Measurements from ENCODE around the gene ADGRA3.

DNA sequence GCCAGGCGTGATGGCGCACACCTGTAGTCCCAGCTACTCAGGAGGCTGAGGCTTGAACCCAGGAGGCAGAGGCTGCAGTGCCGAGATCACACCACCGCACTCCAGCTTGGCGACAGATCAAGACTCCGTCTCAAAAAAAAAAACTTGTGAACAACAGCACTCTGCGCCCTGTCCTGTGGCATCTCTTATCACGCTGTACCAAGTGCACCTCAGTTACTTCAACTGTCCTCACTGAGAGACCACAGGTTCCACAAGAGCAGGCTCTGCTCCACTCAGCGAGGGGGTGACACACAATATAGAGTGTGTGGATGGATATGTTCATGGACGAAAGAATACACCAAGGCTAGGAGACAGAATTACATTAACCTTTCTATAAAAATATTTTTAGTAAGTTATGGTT lies 49.3 kb downstream of the ADGRA3 start:
- TF ChIP-seq CTCF (IDR thresholded peaks at IDR 0.05; ENCODE audit: low read length) (no peak), EZH2 (optimal IDR thresholded peaks at IDR 0.05; ENCODE audit: low read depth, low read length) (no peak)
